HG02610 (cell line): ENCODE data around the gene ZNHIT3.
"Not testable (repeated sequence)": the region's sequence is repeated elsewhere in the genome, so short reads cannot be mapped to it uniquely, and the experiment has no call there.

Experiments used
- ATAC-seq: cut with Tn5 transposase; IDR thresholded peaks from one replicate; pipeline ENCODE4 v1.9.1; 2021; ENCODE audit warnings: mild to moderate bottlenecking, moderate library complexity; ENCODE audit not compliant: unreplicated experiment

The ZNHIT3 gene

GRCh38 chr17:36486204-36487194, at the start of gene ZNHIT3:
Gene ZNHIT3, plus strand, starts transcription at chr17:36486681. Its CDS starts 19 bp downstream, at chr17:36486700.
- peak; percentile 86 for ATAC-seq

GRCh38 chr17:36441792-36442191, 44.7 kb upstream of the ZNHIT3 start:
- ATAC-seq = not testable (repeated sequence)

- no peak for ATAC-seq
Observed at GRCh38 chr17:36443777-36444176, 42.7 kb upstream of the ZNHIT3 start.

GRCh38 chr17:36449997-36450396, 36.5 kb upstream of the ZNHIT3 start:
- ATAC-seq = not testable (repeated sequence)

GRCh38 chr17:36452888-36453287, 33.6 kb upstream of the ZNHIT3 start:
- ATAC-seq = not testable (repeated sequence)

- ATAC-seq = not testable (repeated sequence)
Observed at GRCh38 chr17:36457701-36458100, 28.8 kb upstream of the ZNHIT3 start.

GRCh38 chr17:36459045-36459444, 27.4 kb upstream of the ZNHIT3 start:
- ATAC-seq = no peak

- no peak for ATAC-seq
Observed at GRCh38 chr17:36459601-36460000, 26.9 kb upstream of the ZNHIT3 start.

- no peak for ATAC-seq
Observed at GRCh38 chr17:36460265-36460937, 26.1 kb upstream of the ZNHIT3 start.

GRCh38 chr17:36461330-36462110, 25.0 kb upstream of the ZNHIT3 start:
- no peak for ATAC-seq

GRCh38 chr17:36463916-36464764, 22.3 kb upstream of the ZNHIT3 start:
- no peak for ATAC-seq

- no peak for ATAC-seq
Observed at GRCh38 chr17:36464765-36465088, 21.8 kb upstream of the ZNHIT3 start.

- no peak for ATAC-seq
Observed at GRCh38 chr17:36468903-36469635, 17.4 kb upstream of the ZNHIT3 start.

- no peak for ATAC-seq
Observed at GRCh38 chr17:36469733-36470132, 16.7 kb upstream of the ZNHIT3 start.

GRCh38 chr17:36470499-36470898, 16.0 kb upstream of the ZNHIT3 start:
- ATAC-seq = no peak

GRCh38 chr17:36474571-36474970, 11.9 kb upstream of the ZNHIT3 start:
- no peak for ATAC-seq

GRCh38 chr17:36475346-36475970, 11.0 kb upstream of the ZNHIT3 start:
- ATAC-seq = no peak

- ATAC-seq = no peak
Observed at GRCh38 chr17:36481829-36482228, 4.7 kb upstream of the ZNHIT3 start.
